C4-2B (cell line): ENCODE measurements around the gene SYT1.

Source experiments
- ZFX ChIP-seq: fragments of 450-650 bp; IDR thresholded peaks from 2 replicates; pipeline ENCODE4 v1.6.1; 2017
- TF ChIP-seq, protein P1 (sequence below): fragments of 450-650 bp; conservative IDR thresholded peaks from 2 replicates; pipeline ENCODE4 v1.5.1; 2017; ENCODE audit warnings: mild to moderate bottlenecking

GRCh38 chr12:79250186-79250585 lies 385.6 kb downstream of the SYT1 start:
- TF ChIP-seq, protein P1, sequence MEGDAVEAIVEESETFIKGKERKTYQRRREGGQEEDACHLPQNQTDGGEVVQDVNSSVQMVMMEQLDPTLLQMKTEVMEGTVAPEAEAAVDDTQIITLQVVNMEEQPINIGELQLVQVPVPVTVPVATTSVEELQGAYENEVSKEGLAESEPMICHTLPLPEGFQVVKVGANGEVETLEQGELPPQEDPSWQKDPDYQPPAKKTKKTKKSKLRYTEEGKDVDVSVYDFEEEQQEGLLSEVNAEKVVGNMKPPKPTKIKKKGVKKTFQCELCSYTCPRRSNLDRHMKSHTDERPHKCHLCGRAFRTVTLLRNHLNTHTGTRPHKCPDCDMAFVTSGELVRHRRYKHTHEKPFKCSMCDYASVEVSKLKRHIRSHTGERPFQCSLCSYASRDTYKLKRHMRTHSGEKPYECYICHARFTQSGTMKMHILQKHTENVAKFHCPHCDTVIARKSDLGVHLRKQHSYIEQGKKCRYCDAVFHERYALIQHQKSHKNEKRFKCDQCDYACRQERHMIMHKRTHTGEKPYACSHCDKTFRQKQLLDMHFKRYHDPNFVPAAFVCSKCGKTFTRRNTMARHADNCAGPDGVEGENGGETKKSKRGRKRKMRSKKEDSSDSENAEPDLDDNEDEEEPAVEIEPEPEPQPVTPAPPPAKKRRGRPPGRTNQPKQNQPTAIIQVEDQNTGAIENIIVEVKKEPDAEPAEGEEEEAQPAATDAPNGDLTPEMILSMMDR, result no peak
- TF ChIP-seq ZFX, result no peak
